Measurements from ENCODE around the gene PLD1.

DNA sequence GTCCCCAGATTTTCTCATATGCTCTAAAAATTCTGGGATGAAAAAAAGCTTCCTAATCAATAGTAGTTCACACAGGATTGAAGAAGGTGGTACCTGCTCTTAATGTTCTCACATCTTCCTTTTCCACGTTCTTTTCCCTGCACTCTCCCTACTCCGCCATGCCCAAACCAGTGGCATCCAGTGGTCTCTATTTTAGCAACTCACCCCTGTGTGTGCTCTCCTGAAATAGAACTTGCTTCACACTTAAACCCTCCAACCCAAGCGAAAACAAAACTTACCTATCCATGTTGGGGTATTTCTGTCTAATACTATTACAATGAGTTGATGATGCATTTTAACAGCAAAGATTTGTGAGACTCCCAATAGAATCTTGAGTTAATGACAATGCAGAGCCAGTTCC lies 148.8 kb downstream of the PLD1 start:
- TF ChIP-seq GATA2 (IDR thresholded peaks at IDR 0.05; ENCODE audit: low read depth, low read length) (no peak), GATA3 (IDR thresholded peaks at IDR 0.05; ENCODE audit: low read depth, low read length) (no peak)
